GM21786 (cell line): Measurements from ENCODE around the gene TBC1D12.

Source experiments
- ATAC-seq: cut with Tn5 transposase; IDR thresholded peaks from one replicate; pipeline ENCODE4 v1.9.1; 2021; ENCODE audit not compliant: unreplicated experiment

The TBC1D12 gene

DNA sequence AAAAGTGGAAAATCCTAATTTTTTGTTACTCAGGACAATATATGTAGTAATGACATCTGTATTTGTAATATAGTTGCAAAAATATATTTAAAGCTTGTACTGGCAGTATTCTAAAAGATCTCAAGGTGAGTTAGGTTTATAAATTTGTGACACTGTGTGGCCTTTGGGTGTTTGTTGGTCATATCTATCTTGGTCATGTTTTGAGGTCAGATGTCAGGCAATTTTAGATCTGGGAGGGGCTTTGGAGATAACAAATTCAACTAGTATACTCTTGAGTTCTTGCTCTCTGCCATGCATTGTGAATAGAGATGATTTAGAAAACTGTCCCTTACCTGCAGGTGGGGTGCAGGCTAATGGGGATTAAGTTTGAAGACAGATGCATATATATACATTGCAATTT is 3.1 kb downstream of the TBC1D12 start:
- no peak for ATAC-seq

- no peak for ATAC-seq
Measured at GRCh38 chr10:94407668-94408067, 5.3 kb downstream of the TBC1D12 start.

- ATAC-seq, result no peak
Measured at GRCh38 chr10:94409021-94409657, 6.8 kb downstream of the TBC1D12 start.

DNA sequence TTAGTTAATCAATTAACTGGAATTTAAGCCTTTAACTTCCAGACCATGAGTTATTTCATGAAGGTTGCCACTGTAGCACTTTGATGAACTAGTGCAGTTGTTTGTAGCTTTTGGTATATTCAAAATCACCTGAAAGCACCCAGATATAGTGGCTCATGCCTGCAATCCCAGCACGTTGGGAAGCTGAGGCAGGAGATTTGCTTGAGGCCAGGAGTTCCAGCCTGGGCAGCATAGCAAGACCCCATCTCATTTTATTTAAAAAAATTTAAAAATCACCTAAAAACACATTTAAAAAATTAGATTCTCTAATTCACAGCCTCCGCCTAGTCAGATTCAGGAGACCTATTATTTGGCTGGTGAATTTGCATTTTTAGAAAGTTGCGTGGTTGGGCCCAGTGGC is 9.0 kb downstream of the TBC1D12 start:
- no peak for ATAC-seq

- no peak for ATAC-seq
Measured at GRCh38 chr10:94412449-94412848, 10.1 kb downstream of the TBC1D12 start.

- no peak for ATAC-seq
Measured at GRCh38 chr10:94413361-94413760, 11.0 kb downstream of the TBC1D12 start.

DNA sequence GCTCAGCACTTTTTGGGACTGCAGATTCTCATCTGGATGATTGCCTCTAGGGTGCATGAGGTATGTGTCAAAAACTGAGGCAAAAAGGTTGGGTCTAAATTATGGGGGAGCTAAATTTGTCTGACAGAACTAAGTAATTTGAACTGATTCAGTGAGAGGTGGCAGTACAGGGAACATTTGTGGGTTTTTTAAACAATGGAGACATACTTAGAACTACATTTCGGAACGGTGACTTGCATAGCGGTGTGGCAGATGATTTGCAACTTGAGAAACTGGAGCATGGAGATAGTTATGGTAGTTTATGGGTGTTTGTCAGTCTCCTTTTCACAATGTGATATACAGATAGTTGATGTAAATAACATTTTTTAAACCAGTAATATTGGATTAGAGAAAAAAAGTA is 14.6 kb downstream of the TBC1D12 start:
- ATAC-seq, result no peak

GRCh38 chr10:94417321-94417720 is 15.0 kb downstream of the TBC1D12 start:
- no peak for ATAC-seq

DNA sequence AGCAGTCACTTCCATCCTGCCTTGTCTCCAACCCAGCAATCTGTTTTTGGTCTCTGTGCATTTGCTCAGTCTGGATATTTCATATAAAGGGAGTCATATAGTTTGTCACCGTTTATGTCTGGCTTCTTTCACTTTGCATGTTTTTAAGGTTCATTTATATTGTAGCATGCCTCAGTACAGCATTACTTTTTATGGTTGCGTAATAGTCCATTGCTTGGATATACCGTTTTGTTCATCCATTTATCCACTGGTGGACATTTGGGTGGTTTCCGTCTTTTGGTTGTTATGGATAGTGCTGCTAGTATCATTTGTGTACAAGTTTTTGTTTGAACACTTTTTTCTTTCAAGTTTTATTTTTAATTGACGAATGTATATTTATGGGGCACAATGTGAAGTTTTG is 18.2 kb downstream of the TBC1D12 start:
- no peak for ATAC-seq

DNA sequence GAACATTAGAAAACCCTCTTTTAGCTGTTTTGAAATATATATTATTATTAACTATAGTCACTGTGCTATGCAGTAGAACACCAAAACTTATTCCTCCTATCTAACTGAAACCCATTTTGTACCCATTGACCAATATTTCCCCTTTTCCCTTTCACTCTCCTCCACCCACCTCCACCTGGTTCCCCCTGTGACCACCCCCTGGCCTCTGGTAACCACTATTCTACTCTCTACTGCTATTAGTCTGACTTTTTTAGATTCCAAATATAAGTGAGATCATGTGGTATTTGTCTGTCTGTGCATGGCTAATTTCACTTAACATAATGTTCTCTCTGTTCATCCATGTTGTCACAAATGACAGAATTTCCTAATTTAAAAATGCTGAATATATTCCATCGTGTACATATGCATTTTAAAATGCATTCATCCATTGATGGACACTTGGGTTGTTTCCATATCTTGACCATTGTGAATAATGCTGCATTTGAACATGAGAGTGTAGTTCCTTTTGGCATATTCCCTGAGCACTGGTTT is 18.7 kb downstream of the TBC1D12 start:
- no peak for ATAC-seq

GRCh38 chr10:94423627-94424026 is 21.3 kb downstream of the TBC1D12 start:
- no peak for ATAC-seq

DNA sequence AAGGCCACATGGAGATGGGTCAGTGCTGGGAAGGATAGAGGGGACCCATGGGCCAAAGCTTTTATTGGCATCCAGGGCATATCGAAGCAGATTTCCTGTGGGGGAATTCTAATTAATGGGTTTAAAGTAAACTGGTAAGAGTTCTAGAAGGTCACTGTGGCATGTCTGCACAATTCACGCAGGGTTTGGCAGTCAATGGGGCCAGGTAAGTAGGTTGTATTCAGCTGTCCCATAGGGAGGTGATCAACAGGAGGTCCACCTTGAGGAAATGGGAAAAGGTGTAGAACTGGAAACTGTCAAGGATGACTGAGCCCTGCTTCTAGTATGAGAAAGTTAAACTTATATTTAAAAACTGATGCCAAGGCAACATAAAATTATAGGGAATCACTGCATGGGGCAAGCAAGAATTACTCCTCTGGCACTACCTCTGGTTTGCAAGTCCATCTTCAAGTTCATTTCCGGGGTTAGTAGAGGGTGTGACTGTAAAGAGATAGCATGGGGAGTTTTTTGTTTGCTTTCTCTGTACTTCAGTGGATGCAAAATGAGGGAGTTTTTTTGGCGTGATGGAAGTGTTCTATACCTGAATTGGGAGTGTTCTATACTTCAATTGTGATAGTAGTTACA is 22.5 kb downstream of the TBC1D12 start:
- ATAC-seq, result no peak

DNA sequence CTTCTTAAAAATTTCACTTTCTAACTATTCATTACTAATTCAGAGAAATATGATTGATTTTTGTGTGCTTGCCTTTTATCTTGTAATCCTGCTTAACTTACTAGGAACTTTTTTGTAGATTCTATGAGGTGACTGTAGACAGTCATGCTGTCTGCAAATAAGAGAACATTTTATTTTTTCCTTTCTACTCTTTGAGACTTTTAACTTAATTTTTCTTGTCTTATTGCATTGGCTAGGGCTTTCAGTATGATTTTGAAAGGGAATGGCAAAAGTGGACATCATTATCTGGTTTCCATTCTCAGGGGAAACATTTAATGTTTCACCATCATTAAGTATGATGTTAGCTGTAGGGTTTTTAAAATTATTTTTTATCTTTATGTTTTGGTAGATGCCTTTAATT is 23.6 kb downstream of the TBC1D12 start:
- ATAC-seq, result no peak

- no peak for ATAC-seq
Measured at GRCh38 chr10:94427166-94427565, 24.8 kb downstream of the TBC1D12 start.

DNA sequence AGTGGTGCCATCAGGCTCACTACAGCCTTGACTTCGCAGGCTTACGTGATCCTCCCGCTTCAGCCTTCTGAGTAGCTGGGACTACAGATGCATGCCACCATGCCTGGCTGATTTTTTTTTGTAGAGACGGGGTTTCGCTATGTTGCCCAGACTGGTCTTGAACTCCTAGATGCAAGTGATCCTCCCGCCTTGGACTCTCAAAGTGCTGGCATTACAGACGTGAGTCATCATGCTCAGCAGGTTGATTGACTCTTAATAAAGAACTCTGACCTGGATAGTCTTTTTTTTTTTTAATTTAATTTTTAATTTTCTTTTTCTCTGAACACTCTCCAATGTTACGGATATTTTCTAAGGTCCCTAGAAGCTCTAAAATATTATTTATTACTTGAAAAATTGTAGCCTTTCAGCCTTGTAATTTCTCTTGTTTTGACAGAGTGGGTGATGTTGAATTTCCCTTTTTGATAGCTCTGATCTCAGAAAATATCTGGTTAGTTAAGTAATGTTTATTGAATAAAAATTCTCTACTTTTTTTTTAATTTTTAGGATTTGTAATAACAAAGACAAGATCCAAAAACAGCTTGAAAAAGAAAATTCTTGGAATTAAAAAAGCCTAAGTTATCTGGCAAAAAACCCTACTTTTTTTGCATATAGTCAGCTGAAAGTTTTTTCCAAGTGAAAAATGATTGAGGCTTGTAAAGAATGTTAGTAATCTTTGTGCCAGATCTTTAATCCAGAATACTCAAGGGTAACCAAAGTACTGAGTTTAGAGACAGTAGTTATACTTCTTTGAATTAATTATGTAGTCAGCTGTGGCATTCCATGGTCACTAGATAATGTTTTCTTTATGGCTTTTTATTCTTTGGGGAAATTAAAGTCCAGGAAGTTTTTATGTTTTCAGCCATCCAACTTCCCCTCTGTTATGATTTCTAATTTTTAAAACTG is 26.7 kb downstream of the TBC1D12 start:
- no peak for ATAC-seq

GRCh38 chr10:94430701-94431100 is 28.4 kb downstream of the TBC1D12 start:
- no peak for ATAC-seq

- ATAC-seq, result no peak
Measured at GRCh38 chr10:94432443-94432842, 30.1 kb downstream of the TBC1D12 start.

- no peak for ATAC-seq
Measured at GRCh38 chr10:94439275-94439861, 37.0 kb downstream of the TBC1D12 start.

DNA sequence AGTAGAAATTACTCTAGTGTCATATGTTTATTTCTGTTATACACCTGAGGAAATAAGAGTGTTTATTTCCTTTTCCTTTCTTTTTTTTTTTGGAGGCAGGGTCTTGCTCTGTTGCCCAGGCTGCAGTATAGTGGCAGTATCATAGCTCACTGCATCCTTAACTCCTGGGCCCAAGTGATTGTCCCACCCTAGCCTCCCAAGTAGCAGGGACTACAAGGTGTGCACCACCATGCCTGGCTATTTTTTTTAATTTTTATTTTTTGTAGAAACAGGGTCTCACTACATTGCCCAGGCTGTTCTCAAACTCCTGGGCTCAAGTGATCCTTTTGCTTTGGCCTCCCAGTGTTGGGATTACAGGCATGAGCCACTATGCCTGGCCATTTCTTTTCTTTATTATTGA is 37.8 kb downstream of the TBC1D12 start:
- no peak for ATAC-seq

GRCh38 chr10:94443047-94443446 is 40.7 kb downstream of the TBC1D12 start:
- no peak for ATAC-seq

- ATAC-seq, result no peak
Measured at GRCh38 chr10:94443549-94443948, 41.2 kb downstream of the TBC1D12 start.
